Peyer's patch (tissue), 4 donors: ENCODE results near the gene FAM83F. TPM values are rescaled to one million over a fixed set of nuclear protein-coding genes. Genes with fewer than 3 reads are reported as not detected.

Experiments
- DNase-seq, 3 donors: peaks; one replicate each; pipeline ENCODE4 v3.0.0-alpha.2; 2017 to 2019
- H3K27ac ChIP-seq, 4 donors: fragments of 200-600 bp; sonication (generic); one replicate each; pipeline ENCODE4 v1.5.1; 2016 to 2019
- H3K27me3 ChIP-seq, 2 donors: fragments of 200-600 bp; sonication (generic); one replicate each; pipeline ENCODE4 v1.5.1; 2019
- H3K36me3 ChIP-seq, 3 donors: fragments of 200-600 bp; sonication (generic); one replicate each; pipeline ENCODE4 v1.5.1; 2016 to 2019
- H3K4me1 ChIP-seq, 4 donors: fragments of 200-600 bp; sonication (generic); one replicate each; pipeline ENCODE4 v1.5.1; 2016 to 2019
- H3K4me3 ChIP-seq, 4 donors: fragments of 200-600 bp; sonication (generic); 1 replicate in 3 of 4; 2 replicates in 1 of 4; pipeline ENCODE4 v1.5.1; 2016 to 2019; ENCODE audit warnings: mild to moderate bottlenecking in 1 of 4
- H3K9me3 ChIP-seq, 4 donors: fragments of 200-600 bp; sonication (generic); one replicate each; pipeline ENCODE4 v1.5.1; 2016 to 2019; ENCODE audit warnings: mild to moderate bottlenecking in 1 of 4
- POLR2A ChIP-seq, 2 donors: fragments of 450-650 bp; IDR thresholded peaks; one replicate each; pipeline ENCODE4 v1.5.1; 2017; ENCODE audit warnings: antibody characterized with exemption in 2 of 2, mild to moderate bottlenecking in 2 of 2, moderate library complexity in 2 of 2
- total RNA-seq, 4 donors: library from RNA; depleted of rRNA; stranded (reverse); fragments of >200 nt; gene quantifications; one replicate each; pipeline ENCODE4 v1.1.0, GENCODE V29; 2016
- TF ChIP-seq, protein P1 (sequence below), 6 experiments: fragments of 450-650 bp in 4 of 6; fragments of 200-600 bp in 2 of 6; sonication (generic) in 1 of 6; IDR thresholded peaks; one replicate each; pipeline ENCODE4 v1.5.1; 2017 to 2019; ENCODE audit warnings: antibody characterized with exemption in 6 of 6, mild to moderate bottlenecking in 3 of 6, moderate library complexity in 1 of 6

The FAM83F gene
- total RNA-seq, 4 donors from 2014 or later = 9.9 to 66.0 (median 51.1) TPM

DNA sequence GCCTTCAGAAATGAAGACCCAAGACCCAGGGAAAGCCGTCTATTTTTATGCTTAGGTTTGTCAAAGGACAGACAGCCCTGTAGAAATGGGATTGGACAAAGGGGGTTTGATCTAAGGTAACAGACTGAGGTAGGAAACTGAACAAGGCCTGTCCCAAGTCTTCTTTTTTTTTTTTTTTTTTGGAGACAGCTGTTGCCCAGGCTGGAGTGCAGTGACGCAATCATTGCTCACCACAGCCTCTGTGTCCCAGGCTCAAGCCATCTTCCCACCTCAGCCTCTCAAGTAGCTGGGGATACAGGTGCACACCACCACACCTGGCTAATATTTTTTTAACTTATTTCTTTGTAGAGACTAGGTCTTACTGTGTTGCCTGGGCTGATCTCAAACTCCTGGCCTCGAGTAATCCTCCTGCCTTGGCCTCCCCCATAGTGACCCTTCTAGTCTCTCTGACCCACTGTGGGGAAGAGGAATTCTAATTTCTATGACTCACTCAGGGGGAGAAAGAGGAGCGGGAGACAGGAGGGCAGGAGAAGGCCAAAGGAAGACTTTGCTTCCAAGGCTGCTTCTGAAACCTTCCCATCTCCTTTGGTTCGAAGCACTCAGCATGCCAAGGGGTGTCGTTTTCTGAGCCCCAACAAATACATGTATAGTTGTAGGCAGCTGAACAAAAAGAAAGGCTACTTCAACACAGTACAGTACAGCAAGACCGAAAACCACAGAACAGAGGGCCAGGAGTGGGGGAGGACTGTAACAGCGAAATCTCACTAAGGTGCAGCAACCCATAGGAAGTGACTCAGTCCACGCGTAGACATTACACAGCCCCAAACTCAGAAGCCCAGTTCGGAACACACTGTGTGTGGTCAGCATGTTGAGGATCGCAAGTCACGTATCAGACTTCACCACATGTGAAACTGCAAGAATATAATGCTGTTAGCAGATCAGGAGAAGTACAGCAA is 33.7 kb upstream of the FAM83F start:
- peak overlapping the region; percentile 11 to 53 (median 40) for H3K27ac ChIP-seq
- DNase-seq = peak in 2 of 3 donors; percentile 31 to 78

DNA sequence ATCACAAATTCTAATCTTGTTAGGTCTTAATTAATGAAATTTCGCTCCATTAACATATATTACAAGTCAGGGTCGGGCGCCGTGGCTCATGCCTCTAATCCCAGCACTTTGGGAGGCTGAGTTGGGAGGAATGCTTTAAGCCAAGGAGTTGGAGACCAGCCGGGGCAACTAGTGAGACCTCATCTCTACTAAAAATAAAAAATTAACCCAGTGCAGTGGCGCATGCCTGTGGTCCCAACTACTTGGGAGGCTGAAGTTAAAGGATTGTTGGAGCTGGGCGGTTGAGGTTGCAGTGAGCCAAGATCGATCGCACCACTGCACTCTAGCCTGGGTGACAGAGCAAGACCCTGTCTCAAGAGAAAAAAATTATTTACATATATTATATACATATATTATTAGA is 32.7 kb upstream of the FAM83F start:
- no peak for TF ChIP-seq POLR2A (IDR thresholded peaks at IDR 0.05)
- TF ChIP-seq, protein P1, sequence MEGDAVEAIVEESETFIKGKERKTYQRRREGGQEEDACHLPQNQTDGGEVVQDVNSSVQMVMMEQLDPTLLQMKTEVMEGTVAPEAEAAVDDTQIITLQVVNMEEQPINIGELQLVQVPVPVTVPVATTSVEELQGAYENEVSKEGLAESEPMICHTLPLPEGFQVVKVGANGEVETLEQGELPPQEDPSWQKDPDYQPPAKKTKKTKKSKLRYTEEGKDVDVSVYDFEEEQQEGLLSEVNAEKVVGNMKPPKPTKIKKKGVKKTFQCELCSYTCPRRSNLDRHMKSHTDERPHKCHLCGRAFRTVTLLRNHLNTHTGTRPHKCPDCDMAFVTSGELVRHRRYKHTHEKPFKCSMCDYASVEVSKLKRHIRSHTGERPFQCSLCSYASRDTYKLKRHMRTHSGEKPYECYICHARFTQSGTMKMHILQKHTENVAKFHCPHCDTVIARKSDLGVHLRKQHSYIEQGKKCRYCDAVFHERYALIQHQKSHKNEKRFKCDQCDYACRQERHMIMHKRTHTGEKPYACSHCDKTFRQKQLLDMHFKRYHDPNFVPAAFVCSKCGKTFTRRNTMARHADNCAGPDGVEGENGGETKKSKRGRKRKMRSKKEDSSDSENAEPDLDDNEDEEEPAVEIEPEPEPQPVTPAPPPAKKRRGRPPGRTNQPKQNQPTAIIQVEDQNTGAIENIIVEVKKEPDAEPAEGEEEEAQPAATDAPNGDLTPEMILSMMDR (IDR thresholded peaks at IDR 0.05) = no peak
- H3K27ac ChIP-seq = peak overlapping the region in 2 of 4 donors; percentile 28 to 44

More for the DNA sequence above, 33.7 kb upstream of the FAM83F start:
- no peaks in the 10 kb centered on the region for H3K36me3 ChIP-seq
- peaks cover 0 to 11% (median 7%) of the 10 kb centered on the region in 4 donors for H3K4me1 ChIP-seq
- H3K27me3 ChIP-seq = no peaks in the 10 kb centered on the region
- H3K4me3 ChIP-seq = no peak overlapping the region
- TF ChIP-seq, protein P1 (IDR thresholded peaks at IDR 0.05) = no peak
- no peak for TF ChIP-seq POLR2A (IDR thresholded peaks at IDR 0.05)
- no peaks in the 10 kb centered on the region for H3K9me3 ChIP-seq

DNA sequence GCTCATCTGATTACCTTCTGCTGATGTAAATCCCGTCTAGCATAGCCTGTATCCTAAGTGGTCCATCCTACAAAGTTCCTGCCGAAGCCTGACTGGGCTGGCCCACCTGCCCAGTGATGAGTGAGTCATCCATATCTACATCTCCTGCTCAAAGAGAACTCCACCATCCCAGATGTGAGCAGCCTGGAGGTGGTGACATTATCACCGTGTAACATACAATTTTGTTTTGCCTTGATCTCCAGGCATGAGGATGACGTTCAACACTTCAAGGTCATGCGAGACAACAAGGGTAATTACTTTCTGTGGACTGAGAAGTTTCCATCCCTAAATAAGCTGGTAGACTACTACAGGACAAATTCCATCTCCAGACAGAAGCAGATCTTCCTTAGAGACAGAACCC is 29.0 kb upstream of the FAM83F start:
- Histone ChIP-seq H3K9me3 (no peaks in the 10 kb centered on the region), H3K27ac (no peak overlapping the region), H3K4me3 (no peak overlapping the region), H3K4me1 (peaks cover 0 to 6% (median 2%) of the 10 kb centered on the region in 4 donors), H3K27me3 (no peaks in the 10 kb centered on the region), H3K36me3 (no peaks in the 10 kb centered on the region)
- TF ChIP-seq, protein P1 (IDR thresholded peaks at IDR 0.05) = no peak
- TF ChIP-seq POLR2A (IDR thresholded peaks at IDR 0.05) = no peak
- no peak for DNase-seq

More for the DNA sequence above, 32.7 kb upstream of the FAM83F start:
- Histone ChIP-seq H3K36me3 (no peaks in the 10 kb centered on the region), H3K4me3 (no peak overlapping the region), H3K27me3 (no peaks in the 10 kb centered on the region), H3K4me1 (peaks cover 0 to 11% (median 4%) of the 10 kb centered on the region in 4 donors), H3K9me3 (no peaks in the 10 kb centered on the region)
- no peak for DNase-seq

DNA sequence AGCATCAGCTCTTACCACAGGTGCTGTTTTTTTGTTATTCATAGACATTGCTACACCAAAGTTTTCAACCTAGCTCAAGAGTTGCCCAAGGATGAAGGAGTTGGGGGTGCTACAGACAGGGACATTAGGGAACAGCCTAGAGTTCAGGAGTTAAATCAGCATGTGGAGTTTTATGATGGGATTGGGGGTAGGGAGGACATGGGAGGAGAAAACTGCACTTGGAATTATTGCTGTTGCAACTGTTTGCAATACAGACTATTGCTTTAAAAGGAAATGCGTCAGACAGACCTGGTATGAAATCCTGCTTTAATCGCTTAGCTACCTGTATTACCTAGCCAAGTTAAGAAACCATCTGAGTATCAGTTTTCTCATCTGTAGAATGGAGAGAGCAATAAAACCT is 28.3 kb upstream of the FAM83F start:
- Histone ChIP-seq H3K36me3 (no peaks in the 10 kb centered on the region), H3K27me3 (no peaks in the 10 kb centered on the region), H3K4me1 (peaks cover 0 to 6% (median 1%) of the 10 kb centered on the region in 4 donors), H3K4me3 (no peak overlapping the region), H3K27ac (peak overlapping the region in 1 of 4 donors; percentile 36), H3K9me3 (no peaks in the 10 kb centered on the region)
- DNase-seq = no peak
- TF ChIP-seq, protein P1 (IDR thresholded peaks at IDR 0.05) = no peak
- no peak for TF ChIP-seq POLR2A (IDR thresholded peaks at IDR 0.05)

DNA sequence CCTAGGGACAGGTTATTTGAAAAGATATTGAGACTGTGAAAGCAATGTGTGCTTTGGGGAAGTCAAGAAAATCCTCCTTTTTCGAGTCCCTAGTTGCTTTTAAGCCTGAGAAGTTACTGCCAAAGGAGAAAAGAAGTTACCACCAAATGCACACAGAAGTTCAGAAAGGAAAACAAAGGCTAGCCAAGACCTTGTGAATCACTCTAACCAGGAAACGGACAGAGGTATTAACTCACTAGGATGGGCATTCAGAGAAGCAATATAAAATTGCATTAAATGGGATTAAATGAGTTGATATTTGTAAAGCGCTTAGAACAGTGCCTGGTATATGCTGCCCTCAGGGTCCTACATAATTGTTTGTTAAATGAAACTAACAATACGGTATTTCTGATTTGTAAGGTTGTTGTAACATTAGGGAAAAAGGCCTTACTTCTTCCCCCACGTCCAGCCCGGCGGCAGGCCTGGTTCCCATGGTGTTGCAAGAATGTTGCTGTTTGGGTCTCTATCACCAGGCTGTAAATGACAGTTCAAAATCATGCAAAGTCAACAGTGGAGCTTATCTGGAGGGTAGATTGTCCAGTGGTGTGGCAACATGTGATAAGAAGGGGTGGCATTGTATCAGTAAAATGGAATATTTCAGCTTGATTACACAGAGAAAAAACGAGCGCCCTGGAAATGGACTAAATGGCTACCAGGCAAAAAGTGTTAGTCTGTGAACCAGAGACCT is 27.5 kb upstream of the FAM83F start:
- DNase-seq = peak in 1 of 3 donors; percentile 64
- no peak overlapping the region for H3K4me3 ChIP-seq
- H3K27ac ChIP-seq = peak overlapping the region in 1 of 4 donors; percentile 36
- no peaks in the 10 kb centered on the region for H3K9me3 ChIP-seq
- H3K4me1 ChIP-seq = peaks cover 0 to 6% (median 0%) of the 10 kb centered on the region in 4 donors
- H3K27me3 ChIP-seq = no peaks in the 10 kb centered on the region
- TF ChIP-seq, protein P1 (IDR thresholded peaks at IDR 0.05) = no peak
- no peak for TF ChIP-seq POLR2A (IDR thresholded peaks at IDR 0.05)
- no peaks in the 10 kb centered on the region for H3K36me3 ChIP-seq
